HG02943 (cell line): ENCODE measurements around the gene CEP250.
"Not testable (repeated sequence)": the region's sequence is repeated elsewhere in the genome, so short reads cannot be mapped to it uniquely, and the experiment has no call there.

Experiments
- ATAC-seq: cut with Tn5 transposase; IDR thresholded peaks from one replicate; pipeline ENCODE4 v1.9.1; 2021; ENCODE audit warnings: mild to moderate bottlenecking, low read depth, moderate library complexity; ENCODE audit not compliant: unreplicated experiment

Gene CEP250

GRCh38 chr20:35454881-35455609 is at the start of gene CEP250:
TSS of gene CEP250 (plus strand) at chr20:35455598. CDS start at chr20:35462368, 6,770 bp downstream.
- peak; percentile 80 for ATAC-seq

GRCh38 chr20:35405775-35406174 is 49.6 kb upstream of the CEP250 start:
- no peak for ATAC-seq

- ATAC-seq, result no peak
These were observed 47.1 kb upstream of the CEP250 start for GRCh38 chr20:35408270-35408669.

- no peak for ATAC-seq
These were observed 45.9 kb upstream of the CEP250 start for GRCh38 chr20:35409542-35409941.

GRCh38 chr20:35410613-35411012 is 44.8 kb upstream of the CEP250 start:
- ATAC-seq, result no peak

- no peak for ATAC-seq
These were observed 34.1 kb upstream of the CEP250 start for GRCh38 chr20:35421322-35421721.

- ATAC-seq, result no peak
These were observed 23.6 kb upstream of the CEP250 start for GRCh38 chr20:35431621-35432429.

- ATAC-seq, result no peak
These were observed 23.0 kb upstream of the CEP250 start for GRCh38 chr20:35432430-35432735.

- ATAC-seq, result no peak
These were observed 22.1 kb upstream of the CEP250 start for GRCh38 chr20:35433337-35433736.

- no peak for ATAC-seq
These were observed 21.1 kb upstream of the CEP250 start for GRCh38 chr20:35434085-35435005.

GRCh38 chr20:35436177-35436573 is 19.2 kb upstream of the CEP250 start:
- no peak for ATAC-seq

- no peak for ATAC-seq
These were observed 17.8 kb upstream of the CEP250 start for GRCh38 chr20:35437599-35437998.

GRCh38 chr20:35443003-35443402 is 12.4 kb upstream of the CEP250 start:
- no peak for ATAC-seq

- ATAC-seq, result no peak
These were observed 11.2 kb upstream of the CEP250 start for GRCh38 chr20:35444226-35444625.

- ATAC-seq, result no peak
These were observed 8.9 kb upstream of the CEP250 start for GRCh38 chr20:35446356-35447078.

- ATAC-seq, result no peak
These were observed 8.2 kb upstream of the CEP250 start for GRCh38 chr20:35447082-35447789.

GRCh38 chr20:35448788-35449373 is 6.5 kb upstream of the CEP250 start:
- no peak for ATAC-seq

GRCh38 chr20:35449855-35450254 is 5.5 kb upstream of the CEP250 start:
- not testable (repeated sequence) for ATAC-seq

GRCh38 chr20:35451295-35451694 is 4.1 kb upstream of the CEP250 start:
- no peak for ATAC-seq
